IPS DF 6.9 (cell line): ENCODE data around the gene NAIP.
"Not testable (repeated sequence)": the region's sequence is repeated elsewhere in the genome, so short reads cannot be mapped to it uniquely, and the experiment has no call there.

ENCODE experiments used
- DNase-seq: peaks from one replicate; pipeline ENCODE4 v3.0.0-alpha.2; 2013; ENCODE audit warnings: low read depth, low spot score
- H3K27ac ChIP-seq: one replicate; pipeline ENCODE4 v1.5.1; 2013; ENCODE audit warnings: low read length, control low read depth
- H3K27me3 ChIP-seq: 2 replicates; pipeline ENCODE4 v1.6.1; 2013; ENCODE audit warnings: mild to moderate bottlenecking, low read length; ENCODE audit not compliant: control insufficient read depth, insufficient read depth
- H3K36me3 ChIP-seq: 2 replicates; pipeline ENCODE4 v1.6.1; 2013; ENCODE audit warnings: low read length; ENCODE audit not compliant: control insufficient read depth, insufficient read depth
- H3K4me1 ChIP-seq: 2 replicates; pipeline ENCODE4 v1.6.1; 2013; ENCODE audit warnings: low read length; ENCODE audit not compliant: control insufficient read depth, insufficient read depth
- H3K4me3 ChIP-seq: 2 replicates; pipeline ENCODE4 v1.5.1; 2013; ENCODE audit warnings: mild to moderate bottlenecking, low read length
- H3K9me3 ChIP-seq: 2 replicates; pipeline ENCODE4 v1.6.1; 2013; ENCODE audit warnings: low read length, inconsistent platforms; ENCODE audit not compliant: control insufficient read depth, insufficient read depth
- WGBS: extraction: QIAGEN DNeasy Blood & Tissue Kit; methylation state at CpG from one replicate; pipeline ENCODE4 v1.1.7; 2013; ENCODE audit warnings: mixed read lengths, missing lambda C conversion rate; ENCODE audit not compliant: insufficient read length, insufficient coverage; 5-methylcytosine and 5-hydroxymethylcytosine counted together

The NAIP gene

GRCh38 chr5:71025289-71025953, at the start of gene NAIP:
TSS of gene NAIP (minus strand) at chr5:71025339. CDS start at chr5:71012915, 12,424 bp downstream.
- WGBS, result no CpG with 5 or more reads among the region's 8 CpGs
- not testable (repeated sequence) for H3K27me3 ChIP-seq, DNase-seq, H3K27ac ChIP-seq, H3K36me3 ChIP-seq, H3K9me3 ChIP-seq, H3K4me3 ChIP-seq, H3K4me1 ChIP-seq

- not testable (repeated sequence) for DNase-seq, H3K27ac ChIP-seq, H3K4me1 ChIP-seq, H3K36me3 ChIP-seq, H3K9me3 ChIP-seq, H3K4me3 ChIP-seq, H3K27me3 ChIP-seq
- WGBS, result no CpG with 5 or more reads among the region's 46 CpGs
These were observed 42.3 kb upstream of the NAIP start, which contains the start of gene GTF2H2 for GRCh38 chr5:71067262-71067928. TSS of gene GTF2H2 (minus strand) at chr5:71067676. CDS start at chr5:71062763, 4,913 bp downstream.

GRCh38 chr5:71061322-71061721, 36.2 kb upstream of the NAIP start:
- WGBS, result no CpG with 5 or more reads among the region's 1 CpG
- not testable (repeated sequence) for H3K4me3 ChIP-seq, H3K4me1 ChIP-seq, H3K27ac ChIP-seq, H3K36me3 ChIP-seq, H3K9me3 ChIP-seq, DNase-seq, H3K27me3 ChIP-seq

- H3K36me3 ChIP-seq, H3K9me3 ChIP-seq, H3K27me3 ChIP-seq, DNase-seq, H3K4me3 ChIP-seq, H3K4me1 ChIP-seq, H3K27ac ChIP-seq: not testable (repeated sequence)
- WGBS, result no CpG with 5 or more reads among the region's 3 CpGs
These were observed 34.3 kb upstream of the NAIP start for GRCh38 chr5:71059426-71059825.

- not testable (repeated sequence) for H3K9me3 ChIP-seq, DNase-seq, H3K36me3 ChIP-seq, H3K27me3 ChIP-seq, H3K4me1 ChIP-seq, H3K4me3 ChIP-seq, H3K27ac ChIP-seq
- whole genome bisulfite sequencing, result no CpG with 5 or more reads among the region's 2 CpGs
These were observed 19.7 kb upstream of the NAIP start for GRCh38 chr5:71044808-71045207.

- not testable (repeated sequence) for H3K36me3 ChIP-seq, H3K4me1 ChIP-seq, H3K4me3 ChIP-seq, H3K9me3 ChIP-seq, H3K27me3 ChIP-seq, H3K27ac ChIP-seq, DNase-seq
- WGBS, result no CpG with 5 or more reads among the region's 2 CpGs
These were observed 19.0 kb upstream of the NAIP start for GRCh38 chr5:71044128-71044527.

- WGBS, result no CpG with 5 or more reads among the region's 7 CpGs
- H3K36me3 ChIP-seq, DNase-seq, H3K27ac ChIP-seq, H3K4me3 ChIP-seq, H3K9me3 ChIP-seq, H3K27me3 ChIP-seq, H3K4me1 ChIP-seq: not testable (repeated sequence)
These were observed 6.1 kb upstream of the NAIP start for GRCh38 chr5:71031046-71031776.

- no CpG with 5 or more reads among the region's 6 CpGs for WGBS
- not testable (repeated sequence) for H3K27me3 ChIP-seq, DNase-seq, H3K4me1 ChIP-seq, H3K4me3 ChIP-seq, H3K27ac ChIP-seq, H3K9me3 ChIP-seq, H3K36me3 ChIP-seq
These were observed 4.5 kb downstream of the NAIP start for GRCh38 chr5:71020643-71021042.

- not testable (repeated sequence) for H3K4me1 ChIP-seq, H3K9me3 ChIP-seq, H3K27ac ChIP-seq, H3K36me3 ChIP-seq, H3K27me3 ChIP-seq, DNase-seq, H3K4me3 ChIP-seq
- WGBS, result no CpG with 5 or more reads among the region's 6 CpGs
These were observed 6.6 kb downstream of the NAIP start for GRCh38 chr5:71018376-71019005.

- no CpG with 5 or more reads among the region's 8 CpGs for WGBS
- Histone ChIP-seq H3K4me3 (no peak overlapping the region), H3K4me1 (no peaks in the 10 kb centered on the region), H3K27me3 (no peaks in the 10 kb centered on the region), H3K27ac (no peak overlapping the region), H3K9me3 (no peaks in the 10 kb centered on the region), H3K36me3 (no peaks in the 10 kb centered on the region)
- DNase-seq, result no peak
These were observed 11.0 kb downstream of the NAIP start for GRCh38 chr5:71014176-71014575.
